GM18526 (cell line): ENCODE measurements around the gene TMEM245.

Experiments used
- POLR2A ChIP-seq: IDR thresholded peaks from 3 replicates; pipeline ENCODE4 v1.6.1; 2011; ENCODE audit not compliant: insufficient read length; ENCODE audit errors: extremely low read depth

TMEM245 gene

GRCh38 chr9:109035684-109036423, 83.9 kb downstream of the TMEM245 start:
- TF ChIP-seq POLR2A, result no peak

GRCh38 chr9:109033941-109034700, 85.6 kb downstream of the TMEM245 start:
- TF ChIP-seq POLR2A, result no peak

- TF ChIP-seq POLR2A, result no peak
Measured at GRCh38 chr9:109031241-109031640, 88.5 kb downstream of the TMEM245 start.

- no peak for TF ChIP-seq POLR2A
Measured at GRCh38 chr9:109030426-109030825, 89.3 kb downstream of the TMEM245 start.

GRCh38 chr9:109028457-109028856, 91.3 kb downstream of the TMEM245 start:
- TF ChIP-seq POLR2A, result no peak

GRCh38 chr9:109027176-109027575, 92.6 kb downstream of the TMEM245 start:
- TF ChIP-seq POLR2A, result no peak

GRCh38 chr9:109026306-109026705, 93.4 kb downstream of the TMEM245 start:
- no peak for TF ChIP-seq POLR2A

GRCh38 chr9:109022873-109023272, 96.9 kb downstream of the TMEM245 start:
- TF ChIP-seq POLR2A, result no peak

GRCh38 chr9:109020581-109021511, 98.9 kb downstream of the TMEM245 start:
- TF ChIP-seq POLR2A, result no peak

- no peak for TF ChIP-seq POLR2A
Measured at GRCh38 chr9:109020113-109020512, 99.6 kb downstream of the TMEM245 start.

- no peak for TF ChIP-seq POLR2A
Measured at GRCh38 chr9:109019420-109019819, 100.3 kb downstream of the TMEM245 start.

GRCh38 chr9:109017493-109017892, 102.3 kb downstream of the TMEM245 start:
- no peak for TF ChIP-seq POLR2A

- no peak for TF ChIP-seq POLR2A
Measured at GRCh38 chr9:109017061-109017460, 102.7 kb downstream of the TMEM245 start.

- no peak for TF ChIP-seq POLR2A
Measured at GRCh38 chr9:109016132-109016531, 103.6 kb downstream of the TMEM245 start.

- no peak for TF ChIP-seq POLR2A
Measured at GRCh38 chr9:109014608-109015280, 105.0 kb downstream of the TMEM245 start.
